GM12891 (cell line): ENCODE measurements around the gene C10orf90.

ENCODE experiments used
- DNase-seq: peaks from one replicate; pipeline ENCODE4 v3.0.0; 2011; ENCODE audit warnings: low spot score; ENCODE audit not compliant: insufficient read length
- FAIRE-seq: peaks from 2 replicates; lab custom pipeline; 2011; peaks lifted over from hg19 to GRCh38; lab: Jason Lieb, UNC
- PAX5 ChIP-seq: IDR thresholded peaks from 2 replicates; pipeline ENCODE4 v1.6.1; 2011; ENCODE audit warnings: low read length, moderate library complexity, mild to moderate bottlenecking; ENCODE audit not compliant: insufficient read depth, severe bottlenecking
- POLR2A ChIP-seq: IDR thresholded peaks from 2 replicates; pipeline ENCODE4 v1.6.1; 2011; ENCODE audit warnings: low read depth, low read length, control low read depth
- POLR2AphosphoS5 ChIP-seq: IDR thresholded peaks from 2 replicates; pipeline ENCODE4 v1.6.1; 2011; ENCODE audit warnings: low read depth, low read length, control low read depth
- POU2F2 ChIP-seq: IDR thresholded peaks from 2 replicates; pipeline ENCODE4 v1.6.1; 2011; ENCODE audit warnings: low read depth, mild to moderate bottlenecking, control low read depth, low read length, moderate library complexity
- SPI1 ChIP-seq: IDR thresholded peaks from 2 replicates; pipeline ENCODE4 v1.6.1; 2011; ENCODE audit warnings: low read depth, low read length, control low read depth
- TAF1 ChIP-seq: IDR thresholded peaks from 2 replicates; pipeline ENCODE4 v1.6.1; 2011; ENCODE audit warnings: low read depth, low read length, control low read depth

Gene C10orf90

DNA sequence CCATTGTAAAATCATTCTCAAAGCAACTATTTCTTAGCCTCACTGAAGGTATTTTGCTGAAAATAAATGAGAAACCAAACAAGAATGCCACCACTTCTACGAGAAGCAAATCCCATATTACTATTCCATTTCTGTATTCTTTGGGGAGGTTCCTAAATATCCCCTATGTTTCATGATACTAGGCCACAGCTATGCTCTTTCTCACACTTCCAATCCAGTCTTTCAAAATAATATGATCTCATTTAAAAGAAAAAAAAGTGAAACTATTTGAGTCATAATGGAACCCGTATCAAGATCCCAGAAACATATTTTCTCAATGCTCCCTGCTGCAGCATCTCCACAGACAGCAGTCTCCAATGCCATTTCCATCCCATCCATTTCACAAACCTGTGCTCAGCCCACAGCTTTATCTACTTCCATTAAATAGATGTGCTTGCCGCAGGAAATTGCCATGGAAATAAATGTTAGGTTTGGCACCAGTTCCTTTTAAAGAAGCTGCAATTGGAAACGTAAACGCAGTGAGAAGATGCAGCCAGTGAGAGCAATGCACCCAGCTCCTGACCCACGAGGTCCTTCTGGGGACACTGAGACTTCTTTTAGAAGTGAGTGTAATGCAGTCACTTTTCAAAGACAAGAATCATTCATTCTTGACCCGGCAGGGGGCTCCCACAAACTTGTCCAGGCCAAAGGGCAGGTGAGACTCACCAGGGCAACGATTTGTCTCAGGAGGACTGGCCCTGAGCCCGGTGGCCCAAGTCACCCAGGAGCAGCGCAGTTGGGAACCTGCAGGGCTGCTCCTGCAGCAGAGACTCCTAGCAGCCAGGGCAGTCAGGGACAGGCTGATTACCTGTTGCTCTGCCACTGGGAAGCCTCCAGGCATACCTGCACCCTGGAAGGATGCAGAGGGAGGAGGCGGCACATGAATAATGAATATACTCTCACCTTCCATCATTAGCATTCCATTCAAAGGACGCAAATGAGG lies 99.6 kb downstream of the C10orf90 start:
- FAIRE-seq (no peak), DNase-seq (no peak)
- no peak for TF ChIP-seq POLR2A
- TF ChIP-seq POLR2AphosphoS5, result no peak
- TF ChIP-seq SPI1, result no peak

DNA sequence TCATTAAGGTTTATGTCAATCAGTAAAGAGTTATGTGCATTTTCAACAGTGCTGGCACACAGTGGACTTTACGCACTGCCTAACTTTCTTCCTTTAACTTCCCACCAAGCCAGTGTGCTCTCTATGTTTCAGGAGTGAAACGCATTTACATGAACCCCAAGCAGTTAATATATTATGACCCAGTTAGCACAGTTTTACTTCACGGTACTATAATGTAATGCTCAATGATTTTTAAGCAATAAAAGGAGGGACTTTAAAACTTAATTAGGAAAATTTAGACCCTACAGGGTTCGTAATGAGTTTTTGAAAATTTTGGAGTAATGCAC lies 100.3 kb downstream of the C10orf90 start:
- FAIRE-seq, result no peak
- no peak for DNase-seq
- no peak for TF ChIP-seq POU2F2
- TF ChIP-seq SPI1, result no peak
- TF ChIP-seq TAF1, result no peak
- TF ChIP-seq POLR2A, result no peak
- TF ChIP-seq PAX5, result no peak
- no peak for TF ChIP-seq POLR2AphosphoS5

DNA sequence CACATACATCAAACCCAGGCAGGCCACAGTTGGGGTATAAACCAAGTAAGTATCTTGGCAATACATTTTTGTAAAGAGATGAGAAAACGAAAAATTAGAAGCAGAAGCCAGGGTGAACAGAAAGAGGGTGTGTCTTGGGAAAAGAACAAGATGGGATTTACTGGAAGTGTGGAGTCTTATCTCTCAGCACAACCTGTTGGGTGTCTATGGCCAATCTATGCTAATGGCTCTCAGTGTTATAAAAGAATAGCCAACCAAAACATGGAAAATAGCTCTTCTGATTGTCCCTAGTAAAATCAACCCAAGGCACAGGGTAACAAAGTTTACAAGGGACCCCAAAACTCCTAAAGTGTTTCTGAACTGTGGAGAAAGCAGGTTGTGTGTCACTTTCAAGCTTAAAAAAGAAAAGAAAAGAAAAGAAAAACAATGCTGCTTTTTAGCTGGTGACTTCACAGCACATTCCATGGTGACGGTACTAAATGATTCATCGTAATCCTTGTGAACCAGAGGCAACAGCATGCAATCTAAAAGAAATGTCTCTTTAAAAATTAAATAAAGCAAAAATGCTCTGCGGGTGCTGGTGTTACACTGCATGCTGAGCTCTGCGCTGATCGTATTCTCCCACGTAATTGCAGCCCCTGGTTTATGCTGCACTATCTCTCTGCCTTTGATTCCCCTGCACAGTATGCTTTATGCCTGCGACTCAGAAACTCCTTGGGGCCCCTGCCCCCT lies 100.8 kb downstream of the C10orf90 start:
- FAIRE-seq, result no peak

DNA sequence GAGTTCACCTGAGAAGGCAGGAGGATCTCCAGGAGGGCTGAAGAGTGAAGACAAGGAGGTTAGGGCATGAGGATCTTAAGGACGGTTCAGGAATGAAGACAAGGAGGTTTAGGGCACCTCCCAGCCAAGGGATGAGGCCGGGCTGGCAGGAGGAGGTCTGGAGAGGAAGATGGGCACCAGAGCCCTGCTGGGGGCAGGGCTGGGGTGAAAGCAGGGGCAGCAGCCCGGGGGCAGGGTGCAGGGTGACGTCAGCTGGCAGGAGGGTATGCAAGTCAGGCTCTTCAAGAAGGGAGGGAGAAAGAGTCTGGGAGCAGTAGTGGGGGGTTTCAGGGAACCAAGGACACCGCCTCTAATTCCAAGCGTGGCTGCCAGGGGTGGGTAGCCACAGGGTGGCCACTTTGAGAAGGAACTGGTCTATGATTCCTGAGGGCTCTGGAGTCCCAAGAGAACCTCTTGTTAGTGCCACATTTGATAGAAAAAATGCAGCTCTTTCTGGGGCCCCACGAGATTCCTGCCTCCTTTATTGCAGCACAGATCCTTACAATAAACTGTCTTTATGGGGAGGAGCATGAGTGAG lies 101.6 kb downstream of the C10orf90 start:
- DNase-seq (no peak), FAIRE-seq (no peak)
- no peak for TF ChIP-seq POU2F2
- no peak for TF ChIP-seq TAF1
- no peak for TF ChIP-seq POLR2AphosphoS5
- TF ChIP-seq PAX5, result no peak
- no peak for TF ChIP-seq POLR2A
- TF ChIP-seq SPI1, result no peak

More for the DNA sequence above, 100.8 kb downstream of the C10orf90 start:
- no peak for TF ChIP-seq POLR2A
- no peak for TF ChIP-seq POLR2AphosphoS5
- no peak for TF ChIP-seq SPI1
- TF ChIP-seq TAF1, result no peak
- TF ChIP-seq POU2F2, result no peak
- TF ChIP-seq PAX5, result no peak
- DNase-seq, result no peak

DNA sequence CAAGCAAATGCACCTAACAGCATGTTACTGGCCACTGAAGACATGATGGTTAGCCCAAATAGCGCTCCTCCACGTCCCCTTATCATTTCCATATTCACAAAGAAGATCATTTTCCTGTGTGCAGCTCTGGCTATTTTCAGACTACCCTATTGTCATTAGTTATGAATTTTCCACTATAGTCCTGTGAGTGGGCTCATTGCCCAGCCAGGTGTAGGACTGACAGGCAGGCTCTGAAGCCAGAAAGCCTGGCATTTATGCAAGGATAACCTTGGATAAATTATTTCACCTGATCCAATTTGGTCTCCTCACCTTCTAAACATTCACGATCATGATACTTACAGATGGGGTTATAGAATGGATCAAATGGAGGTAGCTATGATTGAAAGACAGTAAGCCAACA lies 104.6 kb downstream of the C10orf90 start:
- FAIRE-seq, result no peak
- no peak for TF ChIP-seq POU2F2
- no peak for TF ChIP-seq SPI1
- no peak for TF ChIP-seq POLR2AphosphoS5
- no peak for TF ChIP-seq POLR2A
- TF ChIP-seq PAX5, result no peak
- TF ChIP-seq TAF1, result no peak
- no peak for DNase-seq

DNA sequence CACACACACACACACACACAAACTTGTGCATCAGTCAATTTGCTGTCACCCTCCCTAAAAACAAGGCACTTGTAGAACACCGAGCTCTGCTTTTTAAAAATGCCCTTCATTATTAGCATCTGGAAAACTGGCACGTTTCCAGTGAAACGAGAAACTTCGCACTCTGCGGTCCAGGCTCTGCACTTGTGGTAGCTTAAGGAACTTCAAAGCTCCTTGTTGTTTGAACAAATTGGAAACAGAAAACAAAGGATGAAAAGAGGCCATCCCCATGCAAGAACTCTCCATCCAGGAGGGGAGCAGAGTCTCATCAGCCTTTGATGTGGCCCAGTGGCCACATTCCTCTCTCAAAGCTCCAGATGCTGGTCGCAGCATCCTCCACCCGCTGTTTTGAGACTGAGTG lies 105.1 kb downstream of the C10orf90 start:
- TF ChIP-seq TAF1 (no peak), POLR2A (no peak), POLR2AphosphoS5 (no peak), SPI1 (no peak), POU2F2 (no peak), PAX5 (no peak)
- FAIRE-seq, result no peak
- no peak for DNase-seq

DNA sequence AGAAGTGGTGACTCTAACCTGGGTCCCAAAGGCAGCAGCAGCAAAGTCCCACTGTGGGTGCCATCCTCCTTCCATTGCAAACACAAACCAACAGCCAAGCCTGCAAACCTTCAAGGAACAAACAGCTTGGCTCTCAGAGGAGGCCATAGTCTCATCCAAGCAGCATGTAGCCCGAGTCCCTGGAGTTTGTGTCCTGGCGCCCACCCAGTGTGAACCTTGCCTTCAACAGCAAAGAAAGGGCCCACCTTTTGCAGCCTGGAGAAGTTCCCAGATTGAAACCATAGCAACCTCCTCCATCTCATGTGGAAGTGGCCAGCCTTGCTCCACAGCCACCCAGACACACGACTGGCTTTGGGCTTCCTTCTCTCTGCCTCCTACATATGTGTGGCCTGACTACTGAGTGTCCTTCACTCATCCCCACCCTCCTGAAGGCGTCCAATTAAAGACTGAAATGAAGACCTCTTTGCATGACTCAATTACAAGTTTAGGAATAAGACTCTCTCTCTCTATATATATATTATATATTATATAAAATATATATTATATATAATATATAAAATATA lies 106.1 kb downstream of the C10orf90 start:
- no peak for TF ChIP-seq POU2F2
- DNase-seq (no peak), FAIRE-seq (no peak)

DNA sequence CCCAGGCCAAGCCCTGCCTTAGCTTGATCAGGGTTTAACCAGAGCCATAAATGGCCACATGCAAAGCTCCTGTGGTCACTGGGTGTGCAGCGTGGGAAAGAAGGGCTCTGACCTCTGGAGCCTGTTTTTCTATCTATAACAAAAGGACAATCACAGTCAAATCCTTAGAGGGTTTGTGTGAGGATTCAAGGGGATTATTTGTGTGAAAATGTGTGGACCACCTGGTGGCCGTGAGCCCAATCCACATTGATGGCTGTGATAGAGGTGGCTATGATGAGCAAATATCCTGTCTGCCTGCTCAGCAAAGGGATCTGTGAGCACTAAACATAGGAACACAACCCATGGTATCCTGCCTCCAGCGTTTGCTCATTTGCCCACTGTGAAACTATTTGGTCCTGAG lies 107.1 kb downstream of the C10orf90 start:
- DNase-seq (no peak), FAIRE-seq (no peak)
- no peak for TF ChIP-seq SPI1
- TF ChIP-seq POLR2A, result no peak
- TF ChIP-seq POU2F2, result no peak
- no peak for TF ChIP-seq PAX5
- TF ChIP-seq POLR2AphosphoS5, result no peak
- TF ChIP-seq TAF1, result no peak
